Occipital lobe (tissue), 2 donors: ENCODE measurements around the gene MAPK10. TPM values are rescaled to one million over a fixed set of nuclear protein-coding genes. Genes with fewer than 3 reads are reported as not detected.
"Not testable (repeated sequence)": the region's sequence is repeated elsewhere in the genome, so short reads cannot be mapped to it uniquely, and the experiment has no call there.

ENCODE experiments used
- DNase-seq: peaks from one replicate; lab custom pipeline; 2025; lab: John Stamatoyannopoulos, UW
- total RNA-seq: library from RNA; depleted of rRNA; stranded (reverse); fragments of >200 nt; gene quantifications from one replicate; pipeline ENCODE4 v1.2.3, GENCODE V29; 2014

The MAPK10 gene
- total RNA-seq, 1 donor from 2014 or later, result 265 TPM

DNA sequence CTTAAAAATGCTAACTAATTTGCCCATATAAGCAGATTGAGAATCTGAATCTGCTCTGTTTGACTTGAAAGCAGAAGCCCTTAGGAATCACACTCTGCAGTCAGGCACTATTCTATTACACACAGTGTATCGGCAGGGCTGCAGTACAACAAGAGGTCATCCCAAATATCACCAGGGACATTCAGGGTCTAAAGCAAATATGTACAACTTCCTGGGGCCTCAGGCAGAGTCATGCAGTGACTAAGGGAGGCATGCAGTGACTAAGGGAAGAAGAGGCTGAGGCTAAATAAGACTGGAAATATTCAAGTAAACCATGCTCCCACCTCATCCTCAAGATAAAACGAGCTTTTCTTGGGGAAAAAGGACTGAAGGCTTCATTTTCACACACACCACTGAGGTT lies 20.9 kb downstream of the MAPK10 start:
- no peak for DNase-seq

DNA sequence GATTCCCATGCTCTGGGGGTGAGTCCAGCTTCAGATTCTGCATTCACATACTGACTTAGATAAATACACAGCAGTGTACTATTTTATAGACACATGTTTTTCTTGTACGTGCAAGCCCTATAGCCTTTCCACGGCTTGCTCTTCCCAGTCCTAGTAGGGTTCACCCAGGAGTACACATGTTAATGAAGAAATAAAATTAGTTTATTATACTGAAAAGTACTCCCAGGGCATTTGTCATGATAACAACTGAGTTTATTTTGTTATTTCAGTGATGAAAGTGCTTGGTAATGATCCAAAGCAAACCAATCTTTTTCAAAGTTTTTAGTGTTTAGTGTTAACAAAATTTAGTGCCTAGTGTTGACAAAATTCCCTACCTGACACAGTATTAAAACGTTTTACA lies 21.3 kb downstream of the MAPK10 start:
- no peak for DNase-seq

DNA sequence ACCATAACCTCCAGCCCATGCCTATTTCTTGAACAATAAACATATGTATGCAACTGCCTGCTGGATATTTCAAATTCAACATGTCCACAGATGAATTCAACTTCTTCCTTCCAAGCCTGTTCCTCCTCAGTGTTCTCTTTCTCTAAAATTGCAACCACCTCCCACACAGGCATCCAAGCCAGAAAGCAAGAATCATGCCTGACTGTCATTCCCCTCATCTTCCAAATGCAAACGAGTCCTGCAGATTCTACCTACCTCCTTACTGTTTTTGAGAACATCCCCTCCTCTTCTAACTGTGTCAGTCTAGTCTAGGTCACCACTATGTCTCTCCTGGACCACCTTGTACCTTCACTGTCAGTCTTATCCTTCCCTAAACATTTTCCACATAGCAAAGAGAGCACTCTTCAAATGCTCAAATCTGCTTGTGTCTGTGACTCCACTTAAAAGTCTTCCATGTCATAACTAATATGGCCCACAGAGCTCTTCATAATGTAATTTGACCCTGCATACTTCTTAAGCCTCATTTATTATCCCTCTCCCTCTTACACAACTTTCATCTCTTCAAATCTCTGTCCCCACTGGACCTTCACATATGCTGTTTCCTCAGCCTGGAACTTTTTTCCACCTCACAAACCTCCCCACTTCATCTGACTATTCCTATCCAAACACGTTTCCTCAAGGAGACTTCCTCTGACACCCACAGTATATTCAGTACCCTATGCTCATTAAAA lies 25.7 kb downstream of the MAPK10 start:
- DNase-seq, result peak; percentile 30

DNA sequence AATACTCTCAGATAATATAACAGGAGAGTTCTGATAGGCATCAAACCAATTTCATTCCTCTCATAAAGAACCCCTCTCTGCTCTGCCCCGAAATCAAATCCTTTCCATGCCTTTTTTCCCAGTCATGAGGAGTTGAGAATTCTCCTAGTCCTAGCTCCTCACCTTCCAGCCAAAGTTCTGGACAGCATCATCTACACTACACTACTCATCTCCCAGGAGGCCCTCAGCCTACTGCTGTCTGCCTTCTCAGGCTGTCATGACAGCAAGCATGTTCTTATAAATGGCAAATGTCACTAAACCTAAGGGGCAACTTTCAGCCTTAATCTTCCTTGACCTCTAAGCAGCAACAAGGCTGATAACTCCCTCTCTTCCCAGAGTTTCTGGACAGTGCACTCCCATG lies 26.6 kb downstream of the MAPK10 start:
- DNase-seq, result no peak

DNA sequence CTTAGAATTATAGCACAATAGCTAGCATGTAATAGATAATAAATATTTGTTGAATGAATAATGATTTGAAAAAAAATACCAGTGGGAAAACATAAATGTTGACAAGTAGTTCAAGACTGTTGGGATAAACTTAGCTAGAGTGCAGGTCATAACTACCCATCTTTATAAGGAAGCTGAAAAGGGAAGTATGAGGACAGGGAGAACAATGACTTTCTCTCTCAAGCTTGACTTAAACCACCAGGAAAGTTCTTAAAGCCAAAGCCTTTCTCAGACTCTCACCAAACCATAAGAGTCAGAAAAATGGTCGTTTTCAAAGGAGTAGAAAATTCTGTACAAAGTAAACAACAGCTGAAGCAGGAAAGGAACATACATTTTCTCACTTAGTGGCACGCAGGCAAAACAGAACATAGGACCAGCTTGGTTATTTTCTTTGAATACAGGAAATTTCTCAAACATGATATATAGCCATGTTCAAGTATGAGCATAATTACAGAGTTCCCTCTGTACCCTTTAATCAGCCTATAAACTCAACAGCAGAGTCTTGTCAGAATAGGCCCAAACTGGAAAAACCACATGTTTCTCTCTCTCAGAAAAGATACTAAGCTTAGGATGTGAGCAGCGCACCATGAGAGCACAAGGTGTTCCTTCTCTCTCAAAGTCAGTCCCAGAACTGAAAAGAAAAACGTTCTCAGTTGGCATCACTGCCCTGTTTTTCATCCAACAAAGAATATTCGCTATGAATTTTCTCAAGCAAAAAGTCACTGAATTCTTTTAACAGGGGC lies 28.7 kb downstream of the MAPK10 start:
- no peak for DNase-seq

DNA sequence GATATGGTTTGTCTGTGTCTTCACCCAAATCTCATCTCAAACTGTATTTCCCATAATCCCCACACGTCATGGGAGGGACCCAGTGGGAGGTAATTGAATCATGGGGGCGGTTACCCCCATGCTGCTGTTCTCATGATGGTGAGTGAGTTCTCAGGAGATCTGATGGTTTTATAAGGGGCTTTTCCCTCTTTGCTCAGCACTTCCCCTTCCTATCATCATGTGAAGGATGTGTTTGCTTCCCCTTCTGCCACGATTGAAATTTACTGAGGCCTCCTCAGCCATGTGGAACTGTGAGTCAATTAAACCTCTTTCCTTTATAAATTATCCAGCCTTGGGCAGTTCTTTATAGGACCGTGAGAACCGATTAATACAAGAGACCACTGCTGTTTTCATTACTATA lies 29.4 kb downstream of the MAPK10 start:
- DNase-seq, result not testable (repeated sequence)

DNA sequence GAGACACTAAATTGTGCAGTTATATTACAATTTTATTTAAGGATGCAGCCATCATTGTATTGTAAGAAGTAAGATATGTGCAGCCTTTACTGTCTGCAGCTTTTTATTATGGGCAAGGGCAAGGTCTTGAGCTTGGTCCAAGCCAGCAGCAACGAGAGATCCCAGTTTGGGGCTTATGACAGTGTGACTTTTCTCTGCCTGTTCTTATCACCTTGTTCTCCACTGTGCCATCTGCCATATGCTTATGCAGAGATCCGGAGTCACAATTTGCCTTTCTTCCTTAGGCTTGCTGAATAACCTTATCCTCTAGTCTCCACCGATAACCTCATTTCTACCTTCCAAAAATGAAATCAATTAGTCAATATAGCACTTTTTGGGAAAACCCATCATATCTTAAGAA lies 30.4 kb downstream of the MAPK10 start:
- no peak for DNase-seq

DNA sequence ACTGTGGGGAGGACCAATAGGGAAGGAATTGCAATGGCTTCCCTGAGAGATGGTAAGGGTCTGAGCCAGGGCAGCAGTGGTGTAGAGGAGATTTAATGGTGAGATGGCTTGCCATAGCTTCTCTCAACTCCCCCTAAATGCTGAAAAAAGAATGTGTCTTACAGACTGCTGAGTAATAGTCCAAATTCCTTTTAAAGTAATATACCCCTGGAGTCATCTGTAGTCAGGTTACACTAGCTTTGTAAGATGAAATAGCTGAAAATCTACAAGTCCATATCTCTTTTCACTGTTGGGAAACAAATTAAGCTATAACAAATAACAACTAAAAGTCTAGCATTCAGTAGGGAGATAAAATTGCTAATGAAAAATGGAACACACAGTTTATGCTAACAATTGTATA lies 33.5 kb downstream of the MAPK10 start:
- DNase-seq, result no peak

DNA sequence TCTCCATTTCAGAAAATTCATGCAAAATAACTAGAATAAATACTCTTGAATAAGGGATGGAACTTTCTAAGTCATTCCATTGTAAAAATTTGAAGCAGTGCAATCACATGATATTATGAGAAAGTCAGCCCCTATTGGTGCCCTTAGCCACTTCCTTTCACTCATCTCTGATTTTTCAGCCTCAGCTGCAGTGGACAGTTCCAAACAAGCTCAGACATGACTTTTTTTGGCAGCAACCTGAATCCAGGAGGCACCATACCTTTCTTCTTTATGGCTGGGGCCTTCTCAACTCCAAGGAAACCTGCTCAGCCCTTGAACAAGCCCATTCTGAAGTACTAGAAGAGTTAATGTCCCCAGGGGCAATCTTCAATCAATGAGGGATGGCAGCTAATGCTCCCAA lies 40.5 kb downstream of the MAPK10 start:
- no peak for DNase-seq

DNA sequence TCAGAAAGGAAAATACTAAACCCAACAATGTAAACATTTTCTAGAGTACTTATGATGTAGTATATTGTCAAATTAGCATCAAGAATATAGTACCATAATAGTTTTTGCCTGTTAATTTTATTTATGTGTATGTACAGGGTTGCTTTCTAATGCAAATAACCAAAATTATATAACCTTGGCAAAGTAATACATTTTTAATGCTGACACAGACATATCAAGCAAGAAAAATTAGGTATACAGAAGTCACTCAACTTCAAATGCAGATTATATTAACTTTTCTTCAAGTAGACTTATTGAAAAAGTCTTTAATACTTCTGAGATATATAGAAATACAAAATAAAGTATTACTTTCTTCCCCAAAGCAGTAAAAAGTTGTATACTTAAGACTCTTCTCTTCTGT lies 44.3 kb downstream of the MAPK10 start:
- no peak for DNase-seq

DNA sequence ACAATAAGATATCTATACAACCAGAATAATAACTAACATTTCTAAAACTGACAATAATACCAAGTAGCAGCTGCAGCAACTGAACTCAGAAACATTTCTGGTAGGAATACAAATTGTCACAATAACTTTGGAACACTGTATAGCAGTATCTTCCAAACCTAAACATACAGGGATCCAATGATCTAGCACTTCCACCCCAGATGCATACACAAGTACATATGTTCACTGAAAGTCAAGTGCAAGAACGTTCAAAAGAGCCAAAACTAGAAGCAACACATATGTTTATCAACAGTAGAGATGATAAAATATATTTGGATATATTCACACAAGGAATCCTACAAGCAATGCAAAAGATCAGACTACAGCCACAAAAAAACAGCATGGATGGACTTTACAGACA lies 46.2 kb downstream of the MAPK10 start:
- DNase-seq, result no peak

DNA sequence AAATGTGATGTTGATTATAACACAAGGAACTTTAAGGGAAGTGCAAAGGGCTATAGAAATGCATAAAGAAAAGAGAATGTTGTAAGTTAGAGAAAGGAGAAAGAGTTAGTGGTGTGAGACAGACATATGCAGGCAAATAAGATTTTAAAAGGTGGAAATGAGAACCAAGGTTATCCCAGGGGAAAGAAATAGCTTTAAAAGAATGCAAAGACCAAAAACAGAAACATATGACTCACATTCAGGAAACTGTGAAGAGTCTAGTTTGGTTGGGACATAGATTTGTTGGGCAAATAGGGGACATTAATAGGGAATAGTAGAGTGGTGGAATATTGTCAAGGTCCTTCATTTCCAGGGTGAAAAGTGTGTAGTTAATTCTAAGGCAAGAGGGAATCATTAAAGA lies 52.4 kb downstream of the MAPK10 start:
- no peak for DNase-seq

DNA sequence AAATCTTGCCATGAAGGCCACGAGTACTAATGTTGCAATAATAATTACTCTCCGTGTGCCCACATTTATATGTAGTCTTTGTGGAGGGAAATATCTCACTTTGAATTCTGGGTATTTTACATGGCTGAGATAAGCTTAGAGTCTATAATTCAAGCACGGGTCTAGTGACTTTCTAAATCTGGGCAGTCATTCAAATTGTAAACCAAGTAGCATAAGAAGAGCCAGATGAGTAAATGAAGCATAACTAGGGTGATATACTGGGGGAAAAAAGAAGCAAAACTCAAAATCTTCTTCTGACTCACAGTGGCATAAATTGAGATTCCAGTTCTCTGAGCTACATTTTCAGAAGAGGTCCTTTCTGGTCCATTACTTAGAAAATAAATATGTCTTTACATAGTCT lies 53.0 kb downstream of the MAPK10 start:
- DNase-seq, result no peak

DNA sequence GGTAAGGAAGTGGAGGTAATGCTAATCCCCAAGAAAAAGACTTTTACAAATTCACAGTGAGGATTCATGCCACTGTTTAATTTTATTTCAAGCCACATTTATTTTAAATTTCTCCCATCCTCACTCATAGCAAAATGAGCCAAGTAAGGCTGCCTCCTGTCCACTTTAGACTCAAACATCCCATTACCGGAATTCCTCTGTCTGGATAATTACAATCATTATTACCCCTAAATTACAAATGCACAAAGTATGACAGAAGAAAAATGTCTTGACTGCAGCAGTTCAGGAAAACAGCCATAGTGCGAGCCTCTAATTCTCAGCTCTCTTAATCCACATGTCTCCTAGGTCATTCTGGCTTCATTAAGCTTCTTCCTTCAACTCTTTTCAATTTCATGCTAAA lies 57.0 kb downstream of the MAPK10 start:
- DNase-seq, result no peak

DNA sequence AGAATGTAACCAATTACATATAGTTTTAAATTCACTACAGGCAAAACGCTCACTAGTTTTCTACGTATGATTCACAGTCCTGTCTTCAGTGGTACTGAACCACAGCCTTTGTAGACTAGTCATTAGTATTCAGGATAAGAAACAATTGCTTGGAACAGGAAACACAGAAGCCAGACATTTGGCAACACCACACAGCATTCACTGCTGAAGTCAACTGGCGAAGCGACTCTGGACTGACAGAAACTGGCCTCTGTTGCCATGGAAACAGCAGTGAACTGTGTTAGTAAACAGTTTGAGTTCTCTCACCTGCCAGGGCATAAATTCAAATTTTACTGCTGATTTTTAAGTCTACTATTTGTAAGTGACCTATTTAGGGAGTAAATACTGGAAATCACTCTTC lies 57.6 kb downstream of the MAPK10 start:
- peak; percentile 31 for DNase-seq

DNA sequence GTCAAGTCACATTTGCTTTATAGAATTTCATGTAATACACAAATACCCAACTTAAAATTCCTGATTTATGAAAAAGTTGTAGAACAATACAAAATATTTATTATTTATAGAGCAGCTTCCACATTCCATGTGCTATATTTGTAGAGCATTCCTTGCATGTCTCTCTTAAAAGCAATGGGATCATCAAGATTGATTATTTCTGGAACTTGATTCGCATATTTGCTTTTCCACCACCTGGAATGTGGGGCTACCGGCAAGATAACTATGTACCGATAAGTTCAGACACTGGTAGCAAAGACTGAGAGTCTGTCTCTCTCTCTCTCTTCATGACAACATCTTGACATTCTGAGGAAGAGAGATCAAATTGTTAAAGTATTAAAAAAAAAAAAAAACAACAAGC lies 59.3 kb downstream of the MAPK10 start:
- DNase-seq, result no peak

DNA sequence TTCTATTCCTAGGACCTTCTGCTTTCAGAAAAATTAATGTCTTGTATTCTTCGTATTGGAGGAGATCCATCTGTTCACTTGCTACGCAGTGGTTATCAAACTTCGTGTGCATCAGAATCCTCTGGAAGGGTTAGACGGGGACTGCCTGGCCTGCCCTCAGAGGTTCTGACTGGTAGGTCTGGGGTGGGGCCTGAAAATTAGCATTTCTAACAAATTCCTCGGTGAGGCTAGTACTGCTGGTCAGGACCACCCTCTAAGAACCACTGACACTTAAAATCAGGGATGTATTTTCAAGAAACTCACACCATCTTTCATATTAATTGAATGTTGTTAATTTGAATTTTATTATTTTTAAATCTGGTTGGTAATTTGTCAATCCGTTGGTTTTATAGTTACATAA lies 63.0 kb downstream of the MAPK10 start:
- DNase-seq, result no peak

DNA sequence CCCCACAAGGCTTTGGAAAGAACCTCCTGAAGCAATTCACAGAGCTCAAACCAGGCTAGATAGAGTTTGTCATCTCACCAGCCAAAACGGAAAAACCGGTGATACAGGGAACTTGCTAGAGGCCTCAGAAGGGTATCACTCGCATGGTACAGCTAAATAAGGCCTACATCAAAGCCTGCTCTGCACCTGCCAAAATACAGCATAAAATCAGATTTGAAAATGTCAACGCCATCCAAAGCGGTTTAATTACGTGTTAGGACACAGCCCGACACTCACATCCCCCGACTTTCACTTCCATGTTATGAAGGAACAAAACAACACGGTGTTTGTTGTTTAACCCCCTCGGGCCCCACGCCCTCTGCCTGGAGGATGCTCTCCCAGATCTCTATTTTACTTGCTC lies 65.0 kb downstream of the MAPK10 start:
- no peak for DNase-seq

DNA sequence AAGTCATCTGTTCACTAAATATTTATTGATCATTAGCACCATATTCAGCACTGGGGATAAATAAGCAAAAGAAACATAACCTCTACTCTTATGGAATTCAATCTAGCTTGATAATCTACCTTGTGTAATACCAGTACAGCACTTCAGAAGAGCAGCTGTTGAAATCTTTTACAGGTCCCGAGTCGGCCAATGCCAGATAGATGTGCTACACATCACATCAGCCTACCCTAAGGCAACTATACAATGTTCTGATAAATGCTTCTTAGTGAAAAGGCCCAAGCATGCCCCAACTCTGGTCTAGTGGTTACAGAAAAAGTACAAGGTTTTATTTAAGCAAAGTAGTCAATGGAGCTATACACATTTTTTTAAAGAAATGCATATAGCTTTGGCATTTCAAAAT lies 68.7 kb downstream of the MAPK10 start:
- no peak for DNase-seq

DNA sequence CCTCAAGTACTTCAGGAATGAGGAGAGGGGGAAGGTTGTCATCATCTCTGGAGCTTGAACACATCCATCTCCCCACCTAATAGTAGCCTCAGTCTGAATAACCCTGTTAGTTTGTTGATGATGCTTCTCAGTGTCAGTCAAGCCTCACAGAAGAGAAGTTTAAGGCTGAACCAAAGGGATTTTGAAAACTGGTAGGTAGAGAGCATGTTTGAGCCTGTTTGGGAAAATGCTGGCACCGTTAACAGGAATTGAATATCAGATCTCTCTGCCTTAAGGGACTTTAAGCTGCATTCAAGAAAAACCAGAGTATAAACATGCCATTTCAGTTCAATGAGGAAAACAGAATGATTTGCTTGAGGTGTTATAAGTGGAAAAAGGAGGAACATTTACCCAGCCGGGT lies 73.1 kb downstream of the MAPK10 start:
- DNase-seq, result no peak

DNA sequence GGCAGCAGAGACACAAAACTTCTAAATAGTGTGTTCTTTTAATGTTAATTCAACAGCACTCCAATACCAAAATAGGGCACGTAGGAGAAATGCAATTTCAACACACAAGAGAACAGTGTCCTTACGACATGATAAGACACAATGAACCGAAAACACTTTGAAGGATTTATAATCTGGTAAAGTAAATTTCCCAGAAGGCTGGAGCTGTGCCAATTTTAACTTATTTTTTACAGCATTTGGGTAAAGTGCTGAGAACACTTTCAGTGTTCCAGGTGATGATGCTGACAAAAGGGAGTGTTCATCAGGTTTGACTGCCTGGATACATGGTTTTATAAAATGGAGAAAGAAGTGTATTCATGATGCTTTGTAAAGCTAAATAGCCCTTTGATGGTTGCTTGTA lies 76.5 kb downstream of the MAPK10 start:
- DNase-seq, result no peak

DNA sequence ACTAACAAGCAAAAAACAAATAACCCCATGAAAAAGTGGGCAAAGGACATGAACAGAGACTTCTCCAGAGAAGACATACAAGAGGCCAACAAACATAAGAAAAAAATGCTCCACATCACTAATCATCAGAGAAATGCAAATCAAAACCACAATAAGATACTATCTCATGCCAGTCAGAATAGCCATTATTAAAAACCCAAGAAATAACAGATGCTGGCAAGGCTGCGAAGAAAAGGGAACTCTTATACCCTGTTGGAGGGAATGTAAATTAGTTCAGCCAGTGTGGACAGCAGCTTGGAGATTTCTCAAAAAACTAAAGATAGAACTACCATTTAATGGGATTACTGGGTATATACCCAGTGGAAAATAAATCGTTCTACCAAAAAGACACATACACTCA lies 79.6 kb downstream of the MAPK10 start:
- no peak for DNase-seq

DNA sequence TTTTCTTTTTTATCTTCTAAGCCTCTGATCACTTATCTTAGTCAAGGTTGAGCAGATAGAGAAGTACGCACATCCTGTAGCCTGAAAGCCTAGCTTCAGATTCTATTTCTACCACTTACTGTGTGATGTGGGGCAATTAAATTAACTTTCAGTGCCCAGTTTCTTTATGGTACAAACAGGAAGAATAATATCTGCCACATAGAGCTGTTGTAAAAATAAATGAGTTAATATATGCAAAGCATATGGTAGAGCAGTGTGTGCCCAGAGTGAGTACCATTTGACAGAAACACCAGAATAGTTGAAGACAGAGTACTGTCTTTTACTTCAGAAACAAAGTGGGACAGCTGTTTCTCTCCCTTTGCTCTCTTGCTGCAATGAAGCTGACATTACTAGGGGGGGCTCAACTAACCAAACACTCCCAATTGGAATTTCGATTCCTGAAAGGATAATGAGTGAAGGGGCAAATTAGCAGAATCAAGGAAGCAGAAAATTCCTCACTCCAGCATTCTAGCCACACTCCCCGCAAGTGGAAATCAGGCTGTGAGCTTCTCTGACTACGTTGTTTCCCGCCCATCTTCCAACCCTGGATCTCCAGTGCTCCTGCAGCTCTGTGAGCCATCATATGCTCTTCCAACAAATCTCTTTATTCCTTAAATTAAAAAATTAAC lies 80.4 kb downstream of the MAPK10 start:
- DNase-seq, result no peak
